SH-SY5Y (cell line): ENCODE measurements around the gene ZBED1.

ENCODE experiments used
- GATA2 ChIP-seq: IDR thresholded peaks from 2 replicates; pipeline ENCODE4 v1.6.1; 2011; ENCODE audit warnings: mild to moderate bottlenecking, low read depth, low read length
- GATA3 ChIP-seq: IDR thresholded peaks from 2 replicates; pipeline ENCODE4 v1.6.1; 2011; ENCODE audit warnings: low read depth, mild to moderate bottlenecking, low read length, moderate library complexity

GRCh38 chrX:2538031-2538757 lies 37.4 kb upstream of the ZBED1 start:
- no peak for TF ChIP-seq GATA3
- no peak for TF ChIP-seq GATA2
